ENCODE results near the gene TRIM67.
"Not testable (repeated sequence)": the region's sequence is repeated elsewhere in the genome, so short reads cannot be mapped to it uniquely, and the experiment has no call there.

The TRIM67 gene

DNA sequence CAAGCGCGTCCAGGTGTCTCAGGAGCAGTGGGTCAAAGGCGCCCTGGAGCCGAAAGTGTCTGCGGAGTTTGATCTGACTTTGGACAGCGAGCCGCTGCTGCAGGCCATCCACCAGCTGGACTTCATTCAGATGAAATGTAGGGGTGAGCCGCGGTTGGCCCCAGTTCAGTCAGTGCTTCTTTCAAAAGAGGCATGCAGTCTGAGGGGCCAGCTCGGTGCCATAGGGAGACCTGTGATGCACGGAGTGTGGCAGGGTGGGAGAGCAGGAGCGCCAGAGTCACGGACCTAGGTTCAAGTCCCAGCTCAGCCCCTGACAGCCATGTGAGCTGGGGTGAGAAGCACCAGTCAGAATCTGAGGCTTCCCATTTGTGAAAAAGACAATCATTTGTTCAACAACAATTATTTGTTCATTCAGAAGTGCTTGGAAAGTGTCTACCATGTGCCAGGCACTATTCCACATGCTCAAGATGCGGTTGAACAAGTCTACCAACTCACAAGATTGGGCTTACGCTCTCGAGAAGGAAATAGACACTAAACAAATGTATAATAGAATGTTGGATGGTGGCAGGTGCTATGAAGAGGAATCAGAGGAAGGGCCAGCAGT lies 39.6 kb downstream of the TRIM67 start:
- intact Hi-C loops (cut with DNase I) = no loop called here
- peak in 1 of 10 donors; percentile 49 for DNase-seq

DNA sequence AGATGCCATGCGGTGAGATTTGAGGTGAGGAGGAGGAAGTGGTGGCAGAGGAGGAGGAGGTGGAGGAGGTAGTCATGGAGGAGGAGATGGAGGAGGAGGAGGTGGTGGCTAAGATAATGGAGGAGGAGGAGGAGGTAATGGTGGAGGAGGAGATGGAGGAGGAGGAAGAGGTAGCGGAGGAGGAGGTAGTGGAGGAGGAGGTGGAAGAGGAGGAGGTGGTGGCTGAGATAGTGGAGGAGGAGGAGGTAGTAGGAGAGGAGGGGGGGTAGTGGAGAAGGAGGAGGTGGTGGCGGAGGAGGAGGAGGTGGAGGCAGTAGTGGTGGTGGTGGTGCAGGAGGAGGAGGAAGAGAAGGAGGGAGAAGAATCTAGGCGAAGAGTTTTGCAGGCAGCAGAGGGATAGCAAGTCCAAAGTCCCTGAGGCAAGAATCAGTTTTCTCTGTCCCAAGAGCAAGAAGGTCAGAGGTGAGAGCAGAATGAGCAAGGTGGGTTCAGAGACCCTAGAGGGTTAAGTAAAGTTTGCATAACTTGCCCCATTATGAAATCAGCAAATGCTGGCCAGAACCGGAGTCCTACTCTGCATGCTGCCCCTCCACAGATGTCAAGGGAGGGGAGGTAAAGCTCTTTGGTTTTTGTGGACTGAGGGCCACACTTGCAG lies 40.2 kb downstream of the TRIM67 start:
- no peak for DNase-seq
- intact Hi-C loops (cut with DNase I) = no loop called here

GRCh38 chr1:231203259-231204057 lies 41.6 kb downstream of the TRIM67 start:
- DNase-seq = peak in 1 of 10 donors; percentile 60
- intact Hi-C loops (cut with DNase I) = no loop called here

GRCh38 chr1:231206856-231207255 lies 45.0 kb downstream of the TRIM67 start:
- DNase-seq = no peak
- intact Hi-C loops (cut with DNase I) = loop anchor here (1.0 kb wide), 1 partner anchor 114 kb away; no protein-coding TSS in a partner anchor

GRCh38 chr1:231207437-231207836 lies 45.6 kb downstream of the TRIM67 start:
- no peak for DNase-seq
- intact Hi-C loops (cut with DNase I) = loop anchor here (1.0 kb wide), 1 partner anchor 114 kb away; no protein-coding TSS in a partner anchor

DNA sequence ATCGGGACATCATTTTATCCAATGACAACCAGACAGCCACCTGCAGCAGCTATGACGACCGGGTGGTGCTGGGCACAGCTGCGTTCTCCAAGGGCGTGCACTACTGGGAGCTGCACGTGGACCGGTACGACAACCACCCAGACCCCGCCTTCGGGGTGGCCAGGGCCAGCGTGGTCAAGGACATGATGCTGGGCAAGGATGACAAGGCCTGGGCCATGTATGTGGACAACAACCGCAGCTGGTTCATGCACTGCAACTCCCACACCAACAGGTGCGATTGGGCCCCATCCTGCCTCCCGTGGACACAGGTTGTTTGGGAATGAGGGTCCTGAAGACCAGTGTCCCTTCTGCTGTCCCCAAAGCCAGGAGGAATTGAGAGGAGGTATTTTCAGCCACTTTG lies 47.1 kb downstream of the TRIM67 start:
- DNase-seq = no peak
- intact Hi-C loops (cut with DNase I) = no loop called here

GRCh38 chr1:231209531-231209930 lies 47.7 kb downstream of the TRIM67 start:
- intact Hi-C loops (cut with DNase I) = no loop called here
- no peak for DNase-seq

DNA sequence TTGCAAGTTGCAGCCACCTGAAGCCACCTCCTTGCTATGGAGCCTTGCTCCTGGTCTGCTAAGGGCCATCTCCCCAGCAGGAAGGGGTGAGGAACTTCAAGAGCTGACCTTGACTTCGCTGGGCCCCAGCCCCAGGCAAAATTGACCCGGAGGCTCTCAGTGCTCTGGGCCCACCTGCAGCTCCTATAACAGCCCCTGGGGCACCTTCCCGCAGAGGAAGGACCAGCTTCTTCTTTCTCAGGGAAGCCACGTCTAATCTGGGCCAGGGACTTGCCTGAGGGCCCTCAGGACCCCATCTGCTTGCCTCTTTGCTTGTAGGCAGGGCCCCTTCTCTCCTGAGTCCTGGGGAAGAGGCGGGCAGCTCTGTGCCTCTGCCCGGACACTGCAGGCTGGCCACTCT lies 48.3 kb downstream of the TRIM67 start:
- DNase-seq = no peak
- intact Hi-C loops (cut with DNase I) = loop anchor here (5.0 to 10.0 kb wide), 3 partner anchors 235 to 408 kb away; partner anchors contain the start of genes ARV1 and TTC13

DNA sequence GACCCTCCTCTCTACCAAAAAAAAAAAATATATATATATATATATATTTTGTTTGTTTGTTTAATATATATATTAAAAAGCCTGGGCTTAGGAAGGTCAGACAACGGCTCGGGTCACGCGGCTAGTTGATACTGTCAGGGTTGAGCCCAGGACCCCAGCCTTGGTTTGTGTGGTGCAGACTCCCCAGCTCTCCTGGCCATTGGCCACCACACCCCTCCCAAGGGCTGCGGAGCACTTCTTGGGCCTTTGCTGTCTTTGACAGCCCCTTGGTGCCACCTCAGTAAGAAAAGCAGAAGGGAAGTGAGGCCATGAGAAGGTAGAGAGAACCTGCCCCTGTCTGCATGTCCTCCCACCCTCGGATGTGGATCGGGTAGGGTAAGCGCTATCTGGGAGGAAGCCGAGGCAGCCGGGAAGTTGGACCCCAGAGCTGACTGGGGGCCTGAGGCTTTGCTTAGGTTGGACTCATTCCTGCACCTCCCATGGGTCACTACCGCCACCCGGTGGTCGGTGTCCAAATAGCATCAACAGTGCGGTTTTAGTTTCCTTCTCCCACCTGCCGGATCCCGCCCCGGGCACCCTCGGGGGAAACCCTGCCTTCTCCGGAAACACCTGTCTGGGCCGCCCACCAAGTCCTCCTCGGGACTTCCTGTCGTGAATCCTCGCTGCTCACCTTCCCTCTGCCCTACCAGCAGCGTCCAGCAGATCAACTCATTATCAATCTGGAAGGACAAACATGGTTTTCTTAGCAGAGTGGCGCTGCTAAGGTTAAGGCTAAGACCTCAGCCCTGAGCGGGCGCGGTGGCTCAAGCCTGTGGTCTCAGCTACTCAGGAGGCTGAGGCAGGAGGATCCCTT lies 49.4 kb downstream of the TRIM67 start:
- intact Hi-C loops (cut with DNase I) = loop anchor here (1.0 to 10.0 kb wide), 4 partner anchors 118 to 409 kb away; partner anchors contain the start of genes ARV1 and TTC13

GRCh38 chr1:231212301-231212700 lies 50.4 kb downstream of the TRIM67 start:
- intact Hi-C loops (cut with DNase I) = loop anchor here (5.0 to 10.0 kb wide), 3 partner anchors 238 to 410 kb away; partner anchors contain the start of genes ARV1 and TTC13

More for the DNA sequence above, 49.4 kb downstream of the TRIM67 start:
- peak; percentile 65 to 97 (median 88) for DNase-seq

GRCh38 chr1:231213831-231214573 lies 52.1 kb downstream of the TRIM67 start:
- no peak for DNase-seq
- intact Hi-C loops (cut with DNase I) = loop anchor here (5.0 to 10.0 kb wide), 3 partner anchors 239 to 412 kb away; partner anchors contain the start of genes ARV1 and TTC13

More at GRCh38 chr1:231212301-231212700, 50.4 kb downstream of the TRIM67 start:
- not testable (repeated sequence) for DNase-seq

DNA sequence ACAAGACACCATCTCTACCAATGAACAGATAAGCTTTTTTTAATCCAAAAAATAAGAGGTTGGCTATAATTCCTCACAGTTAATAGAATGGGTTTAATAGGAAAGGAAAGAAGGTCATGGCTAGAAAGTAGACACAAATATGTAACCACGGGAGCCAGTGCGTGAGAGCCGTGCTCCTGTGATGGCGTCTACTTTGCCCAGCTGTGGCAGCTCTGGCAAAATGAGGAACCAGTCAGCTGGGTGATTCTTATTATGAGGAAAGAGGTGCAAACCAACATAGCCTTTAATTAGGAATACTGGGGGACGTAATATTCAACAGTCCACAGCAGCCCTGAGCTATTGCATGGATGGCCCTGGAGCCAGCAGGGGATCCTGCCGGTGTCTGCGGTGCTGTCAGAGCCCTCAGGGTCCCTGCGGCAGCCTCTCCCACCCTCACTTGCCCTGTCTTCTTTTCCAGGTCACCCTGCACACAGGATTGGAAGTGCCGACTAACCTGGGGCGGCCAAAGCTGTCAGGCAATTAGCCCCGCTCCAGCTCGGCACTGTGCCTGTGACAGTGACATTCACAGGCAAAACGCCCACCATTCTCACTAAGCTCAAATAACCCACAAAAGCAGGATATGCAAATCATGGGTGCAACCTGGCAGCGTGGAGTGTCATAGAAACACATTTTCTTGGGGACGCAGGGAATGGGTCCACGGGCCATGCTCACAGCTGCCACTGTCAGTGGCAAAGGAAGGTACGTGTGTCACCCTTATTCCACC lies 53.2 kb downstream of the TRIM67 start:
- DNase-seq = no peak
- intact Hi-C loops (cut with DNase I) = loop anchor here (5.0 to 10.0 kb wide), 3 partner anchors 240 to 413 kb away; partner anchors contain the start of genes ARV1 and TTC13

GRCh38 chr1:231215681-231216385 lies 54.0 kb downstream of the TRIM67 start:
- intact Hi-C loops (cut with DNase I) = loop anchor here (10.0 kb wide), 1 partner anchor 241 kb away; the partner anchor contains the start of genes ARV1 and TTC13

DNA sequence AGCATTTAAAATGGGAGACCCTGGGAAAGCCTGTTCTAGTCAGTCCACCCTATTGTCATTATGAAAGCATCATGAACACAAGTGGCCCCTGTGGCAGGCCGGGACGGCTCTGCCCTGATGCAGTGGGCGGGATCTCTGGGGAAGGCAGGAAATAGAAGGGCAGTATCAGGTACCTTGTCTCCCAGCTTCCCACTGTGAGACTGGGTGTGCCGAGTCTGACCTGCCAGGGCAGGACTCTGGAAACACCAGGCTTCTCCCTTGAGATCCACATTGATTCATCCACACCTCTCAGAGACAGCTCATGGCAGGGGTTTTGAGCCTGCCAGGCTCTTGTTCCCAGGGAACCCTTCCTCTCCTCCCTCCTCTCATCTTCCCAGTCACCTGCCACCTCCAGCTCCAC lies 54.6 kb downstream of the TRIM67 start:
- intact Hi-C loops (cut with DNase I) = loop anchor here (10.0 kb wide), 1 partner anchor 242 kb away; the partner anchor contains the start of genes ARV1 and TTC13
- DNase-seq = no peak

More at GRCh38 chr1:231215681-231216385, 54.0 kb downstream of the TRIM67 start:
- DNase-seq = no peak

DNA sequence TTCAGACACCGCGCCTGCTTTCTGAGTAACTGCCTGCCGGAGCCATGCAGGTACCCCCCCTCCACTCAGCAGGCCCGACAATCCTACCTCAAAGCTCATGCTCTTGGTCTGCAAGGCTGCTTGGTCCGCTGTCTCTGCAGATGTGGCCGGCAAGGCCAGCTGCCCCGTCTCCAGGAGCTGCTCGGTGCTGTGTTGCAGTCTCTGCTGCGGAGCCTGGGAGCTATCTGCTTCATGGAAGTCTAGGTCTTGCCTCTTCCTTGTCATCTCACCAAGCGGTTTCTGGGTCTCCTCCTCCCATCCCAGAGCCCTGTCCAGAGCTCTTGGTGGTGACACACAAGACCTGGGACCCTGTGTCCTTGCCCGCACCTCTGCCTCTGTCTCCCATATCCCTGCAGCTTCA lies 55.2 kb downstream of the TRIM67 start:
- intact Hi-C loops (cut with DNase I) = loop anchor here (10.0 kb wide), 1 partner anchor 242 kb away; the partner anchor contains the start of genes ARV1 and TTC13
- no peak for DNase-seq

- intact Hi-C loops (cut with DNase I) = loop anchor here (10.0 kb wide), 1 partner anchor 243 kb away; the partner anchor contains the start of genes ARV1 and TTC13
- DNase-seq = no peak
Measured at GRCh38 chr1:231218078-231218477, 56.2 kb downstream of the TRIM67 start.

All from posterior cingulate gyrus (tissue), 11 donors.